Retinal pigment epithelial cell (primary cell): ENCODE measurements around the gene PCGF6.
"Not testable (repeated sequence)": the region's sequence is repeated elsewhere in the genome, so short reads cannot be mapped to it uniquely, and the experiment has no call there.

Experiments
- DNase-seq: peaks from one replicate; pipeline ENCODE4 v3.0.0-alpha.2; 2010; ENCODE audit warnings: low read depth
- H3K4me3 ChIP-seq: 2 replicates; pipeline ENCODE4 v1.5.1; 2011; ENCODE audit warnings: mild to moderate bottlenecking, low read length, control low read depth, moderate library complexity
- CTCF ChIP-seq: conservative IDR thresholded peaks from 2 replicates; pipeline ENCODE4 v1.5.1; 2011; ENCODE audit warnings: low read depth, low read length, control low read depth, inconsistent platforms

The PCGF6 gene

GRCh38 chr10:103276896-103277712 is 73.8 kb downstream of the PCGF6 start, which contains the start of gene INA:
INA (plus strand) TSS chr10:103277138; CDS start chr10:103277212, 74 bp downstream.
- peak within 1 kb of the TSS; percentile 22 for H3K4me3 ChIP-seq
- TF ChIP-seq CTCF = no peak
- no peak for DNase-seq

GRCh38 chr10:103276251-103276895 is 74.6 kb downstream of the PCGF6 start:
- no peak for TF ChIP-seq CTCF
- H3K4me3 ChIP-seq = peak overlapping the region; percentile 22
- no peak for DNase-seq

GRCh38 chr10:103273041-103273441 is 77.9 kb downstream of the PCGF6 start:
- H3K4me3 ChIP-seq = no peak overlapping the region
- no peak for TF ChIP-seq CTCF
- peak; percentile 61 for DNase-seq

- DNase-seq = peak; percentile 39
- no peak for TF ChIP-seq CTCF
- H3K4me3 ChIP-seq = no peak overlapping the region
These were observed 85.1 kb downstream of the PCGF6 start for GRCh38 chr10:103265717-103266329.

- no peak overlapping the region for H3K4me3 ChIP-seq
- DNase-seq = no peak
- TF ChIP-seq CTCF = no peak
These were observed 88.7 kb downstream of the PCGF6 start for GRCh38 chr10:103262229-103262628.

- DNase-seq = no peak
- TF ChIP-seq CTCF = no peak
- no peak overlapping the region for H3K4me3 ChIP-seq
These were observed 91.0 kb downstream of the PCGF6 start for GRCh38 chr10:103259989-103260388.

GRCh38 chr10:103258928-103259327 is 92.0 kb downstream of the PCGF6 start:
- not testable (repeated sequence) for DNase-seq, H3K4me3 ChIP-seq
